Spleen (tissue), 7 donors: ENCODE data around the gene SETD1B.

Source experiments
- POLR2A ChIP-seq, 3 donors: fragments of 450-650 bp; IDR thresholded peaks; one replicate each; pipeline ENCODE4 v1.5.1; 2017; ENCODE audit warnings: antibody characterized with exemption in 3 of 3, mild to moderate bottlenecking in 1 of 3
- TF ChIP-seq, protein P1 (sequence below), 11 experiments: fragments of 200-600 bp in 7 of 11; fragments of 450-650 bp in 4 of 11; sonication (generic) in 4 of 11; IDR thresholded peaks in 8 of 11; conservative IDR thresholded peaks in 3 of 11; 1 replicate in 7 of 11; 2 replicates in 4 of 11; pipeline versions ENCODE4 v1.4.0 to v1.8.0; 2016 to 2021; ENCODE audit warnings: antibody characterized with exemption in 11 of 11, inconsistent platforms in 4 of 11, mild to moderate bottlenecking in 1 of 11
- donor health status: DM: no; HTN: no; CAD: no; lungs with moderate emphysema.
- donor health status: DM: no; HTN: no; CAD: no.
- donor health status: DM: no; HTN: no; CAD: no.

- TF ChIP-seq, protein P1, sequence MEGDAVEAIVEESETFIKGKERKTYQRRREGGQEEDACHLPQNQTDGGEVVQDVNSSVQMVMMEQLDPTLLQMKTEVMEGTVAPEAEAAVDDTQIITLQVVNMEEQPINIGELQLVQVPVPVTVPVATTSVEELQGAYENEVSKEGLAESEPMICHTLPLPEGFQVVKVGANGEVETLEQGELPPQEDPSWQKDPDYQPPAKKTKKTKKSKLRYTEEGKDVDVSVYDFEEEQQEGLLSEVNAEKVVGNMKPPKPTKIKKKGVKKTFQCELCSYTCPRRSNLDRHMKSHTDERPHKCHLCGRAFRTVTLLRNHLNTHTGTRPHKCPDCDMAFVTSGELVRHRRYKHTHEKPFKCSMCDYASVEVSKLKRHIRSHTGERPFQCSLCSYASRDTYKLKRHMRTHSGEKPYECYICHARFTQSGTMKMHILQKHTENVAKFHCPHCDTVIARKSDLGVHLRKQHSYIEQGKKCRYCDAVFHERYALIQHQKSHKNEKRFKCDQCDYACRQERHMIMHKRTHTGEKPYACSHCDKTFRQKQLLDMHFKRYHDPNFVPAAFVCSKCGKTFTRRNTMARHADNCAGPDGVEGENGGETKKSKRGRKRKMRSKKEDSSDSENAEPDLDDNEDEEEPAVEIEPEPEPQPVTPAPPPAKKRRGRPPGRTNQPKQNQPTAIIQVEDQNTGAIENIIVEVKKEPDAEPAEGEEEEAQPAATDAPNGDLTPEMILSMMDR (IDR thresholded peaks at IDR 0.05 in 8 of 11, conservative IDR thresholded peaks at IDR 0.05 in 3 of 11): no peak
- no peak for TF ChIP-seq POLR2A (IDR thresholded peaks at IDR 0.05)
Measured at GRCh38 chr12:121779422-121779895, 24.4 kb upstream of the SETD1B start.
